ENCODE results near the gene INPP5K. TPM values are rescaled to one million over a fixed set of nuclear protein-coding genes. Genes with fewer than 3 reads are reported as not detected.

The INPP5K gene
- total RNA-seq, 1 experiment from 2014 or later: 29.4 TPM

DNA sequence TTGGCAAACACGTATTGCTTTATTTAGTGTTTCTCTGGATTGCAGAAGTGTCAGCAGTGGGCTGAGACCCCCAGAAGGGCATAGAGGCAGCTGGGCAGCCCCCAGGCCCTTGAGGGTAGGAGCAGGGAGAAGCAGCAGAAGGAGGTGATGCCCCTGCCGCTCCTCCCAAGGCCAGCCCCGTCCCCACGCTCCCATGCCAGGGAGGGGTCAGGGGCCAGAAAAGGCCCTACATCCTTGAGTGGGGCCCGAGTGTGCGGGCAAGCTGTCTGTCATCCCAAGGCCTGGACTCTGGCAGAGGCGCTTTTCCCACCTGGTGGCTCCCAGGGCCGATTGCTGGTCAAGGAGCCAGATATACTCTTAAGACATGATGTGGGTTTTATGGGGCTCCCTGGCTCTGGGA, 52.2 kb downstream of the INPP5K start:
- peaks cover 4 to 14% of the 10 kb centered on the region in 2 experiments for H3K4me1 Mint-ChIP-seq
- Histone ChIP-seq H3K4ac (ENCODE audit: low read depth, low read length) (no peak overlapping the region), H3K79me2 (ENCODE audit: insufficient read depth, low read length) (no peaks in the 10 kb centered on the region), H3K23me2 (ENCODE audit: insufficient read length, low read depth, low read length, poor library complexity, severe bottlenecking) (no peaks in the 10 kb centered on the region), H4K91ac (ENCODE audit: insufficient read length, low read depth, low read length) (no peak overlapping the region), H3K4me2 (ENCODE audit: insufficient read depth, insufficient read length, low read length) (no peak overlapping the region), H3K14ac (ENCODE audit: insufficient read depth, low read length) (no peak overlapping the region), H2BK15ac (ENCODE audit: low read depth, low read length) (no peak overlapping the region), H4K20me1 (ENCODE audit: control insufficient read depth, insufficient read depth, insufficient read length) (no peaks in the 10 kb centered on the region), H4K5ac (ENCODE audit: insufficient read length, low read depth, low read length) (no peak overlapping the region), H4K8ac (replicated peaks; ENCODE audit: insufficient read length, low read depth, low read length) (no peak overlapping the region), H3K9me3 (ENCODE audit: control insufficient read depth, low read depth, low read length) (no peaks in the 10 kb centered on the region), H3K27me3 (ENCODE audit: insufficient read depth, low read length) (no peaks in the 10 kb centered on the region), H3T11ph (ENCODE audit: low read length) (no peak overlapping the region), H2BK120ac (ENCODE audit: low read depth, low read length, poor library complexity, severe bottlenecking) (no peak overlapping the region), H2BK20ac (ENCODE audit: low read depth, low read length, poor library complexity, severe bottlenecking) (no peak overlapping the region), H2AFZ (ENCODE audit: low read length) (no peak overlapping the region), H2AK5ac (ENCODE audit: insufficient read length, low read length) (no peak overlapping the region), H3K4me1 (ENCODE audit: insufficient read depth, low read length) (no peaks in the 10 kb centered on the region; the same call in 1 of the 2 replicates), H2BK12ac (ENCODE audit: insufficient read length, low read depth, low read length) (no peak overlapping the region), H3K27ac (ENCODE audit: insufficient read length, low read depth, low read length) (no peak overlapping the region), H2BK5ac (ENCODE audit: insufficient read length, low read length) (no peak overlapping the region), H3K23ac (ENCODE audit: insufficient read length, low read depth, low read length) (no peak overlapping the region), H3K79me1 (ENCODE audit: insufficient read depth, low read depth, low read length, poor library complexity, severe bottlenecking) (no peaks in the 10 kb centered on the region), H3K9ac (ENCODE audit: extremely low read depth, insufficient read length, low read length) (no peak overlapping the region), H3K56ac (ENCODE audit: insufficient read length, low read depth, low read length) (no peak overlapping the region), H3K18ac (ENCODE audit: insufficient read length, low read depth, low read length) (no peak overlapping the region)
- TF ChIP-seq, protein P1, sequence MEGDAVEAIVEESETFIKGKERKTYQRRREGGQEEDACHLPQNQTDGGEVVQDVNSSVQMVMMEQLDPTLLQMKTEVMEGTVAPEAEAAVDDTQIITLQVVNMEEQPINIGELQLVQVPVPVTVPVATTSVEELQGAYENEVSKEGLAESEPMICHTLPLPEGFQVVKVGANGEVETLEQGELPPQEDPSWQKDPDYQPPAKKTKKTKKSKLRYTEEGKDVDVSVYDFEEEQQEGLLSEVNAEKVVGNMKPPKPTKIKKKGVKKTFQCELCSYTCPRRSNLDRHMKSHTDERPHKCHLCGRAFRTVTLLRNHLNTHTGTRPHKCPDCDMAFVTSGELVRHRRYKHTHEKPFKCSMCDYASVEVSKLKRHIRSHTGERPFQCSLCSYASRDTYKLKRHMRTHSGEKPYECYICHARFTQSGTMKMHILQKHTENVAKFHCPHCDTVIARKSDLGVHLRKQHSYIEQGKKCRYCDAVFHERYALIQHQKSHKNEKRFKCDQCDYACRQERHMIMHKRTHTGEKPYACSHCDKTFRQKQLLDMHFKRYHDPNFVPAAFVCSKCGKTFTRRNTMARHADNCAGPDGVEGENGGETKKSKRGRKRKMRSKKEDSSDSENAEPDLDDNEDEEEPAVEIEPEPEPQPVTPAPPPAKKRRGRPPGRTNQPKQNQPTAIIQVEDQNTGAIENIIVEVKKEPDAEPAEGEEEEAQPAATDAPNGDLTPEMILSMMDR (conservative IDR thresholded peaks at IDR 0.05): no peak
- peaks cover 9 to 59% (median 20%) of the 10 kb centered on the region in 3 experiments; a peak in 6 of 7 replicates for H3K36me3 Mint-ChIP-seq (ENCODE audit: insufficient read depth in 1 of 3, low read depth in 3 of 3)
- no peak for DNase-seq
- no CpG with 5 or more reads among the region's 8 CpGs for WGBS (ENCODE audit: extremely low coverage, insufficient read length, low lambda C conversion rate)
- H3K4me3 Mint-ChIP-seq: no peak overlapping the region
- H3K27ac Mint-ChIP-seq: no peak overlapping the region
- H3K9me3 Mint-ChIP-seq: no peaks in the 10 kb centered on the region; a peak in 1 of 5 replicates
- H3K27me3 Mint-ChIP-seq (ENCODE audit: low read depth): no peaks in the 10 kb centered on the region; the same call in 1 of the 2 replicates

Data from H9 (cell line).